DND-41 (cell line): ENCODE measurements around the gene PFDN2.

Source experiments
- CTCF ChIP-seq: IDR thresholded peaks from 2 replicates; pipeline ENCODE4 v1.5.1; 2012; ENCODE audit warnings: borderline replicate concordance, low read length, moderate library complexity, mild to moderate bottlenecking; ENCODE audit not compliant: poor library complexity, severe bottlenecking; ENCODE audit errors: extremely low read depth
- EZH2 ChIP-seq: IDR thresholded peaks from 3 replicates; pipeline ENCODE4 v1.6.1; 2012; ENCODE audit warnings: borderline replicate concordance, low read depth, mild to moderate bottlenecking, moderate library complexity, low read length, inconsistent platforms; ENCODE audit not compliant: severe bottlenecking

- TF ChIP-seq CTCF (no peak), EZH2 (no peak)
These were observed 41.4 kb downstream of the PFDN2 start for GRCh38 chr1:161076410-161076809.
